ENCODE data around the gene BLCAP. TPM values are rescaled to one million over a fixed set of nuclear protein-coding genes. Genes with fewer than 3 reads are reported as not detected.
"Not testable (repeated sequence)": the region's sequence is repeated elsewhere in the genome, so short reads cannot be mapped to it uniquely, and the experiment has no call there.

Gene BLCAP
- total RNA-seq, 1 experiment from 2014 or later: 129 TPM

GRCh38 chr20:37558306-37558705, 30.6 kb upstream of the BLCAP start:
- H3K27ac Mint-ChIP-seq (ENCODE audit: unreplicated experiment): no peak overlapping the region

GRCh38 chr20:37556538-37556937, 28.9 kb upstream of the BLCAP start:
- H3K4me1 ChIP-seq: peaks cover 15% of the 10 kb centered on the region
- H3K27me3 ChIP-seq (replicated peaks; ENCODE audit: control insufficient read depth, insufficient read depth, low read length): no peaks in the 10 kb centered on the region
- ChIA-PET POLR2A (no interaction called here), CTCF (no interaction called here)
- H3K4me3 Mint-ChIP-seq (ENCODE audit: unreplicated experiment): no peak overlapping the region
- no peak overlapping the region for H3K4me3 ChIP-seq (ENCODE audit: low read depth, low read length)
- DNase-seq: peak in 1 of 2 experiments; percentile 33
- H3K36me3 Mint-ChIP-seq (ENCODE audit: insufficient read depth, unreplicated experiment): no peaks in the 10 kb centered on the region
- no TSS peak for BruUV-seq (replicated peaks)
- TF ChIP-seq, protein P1, sequence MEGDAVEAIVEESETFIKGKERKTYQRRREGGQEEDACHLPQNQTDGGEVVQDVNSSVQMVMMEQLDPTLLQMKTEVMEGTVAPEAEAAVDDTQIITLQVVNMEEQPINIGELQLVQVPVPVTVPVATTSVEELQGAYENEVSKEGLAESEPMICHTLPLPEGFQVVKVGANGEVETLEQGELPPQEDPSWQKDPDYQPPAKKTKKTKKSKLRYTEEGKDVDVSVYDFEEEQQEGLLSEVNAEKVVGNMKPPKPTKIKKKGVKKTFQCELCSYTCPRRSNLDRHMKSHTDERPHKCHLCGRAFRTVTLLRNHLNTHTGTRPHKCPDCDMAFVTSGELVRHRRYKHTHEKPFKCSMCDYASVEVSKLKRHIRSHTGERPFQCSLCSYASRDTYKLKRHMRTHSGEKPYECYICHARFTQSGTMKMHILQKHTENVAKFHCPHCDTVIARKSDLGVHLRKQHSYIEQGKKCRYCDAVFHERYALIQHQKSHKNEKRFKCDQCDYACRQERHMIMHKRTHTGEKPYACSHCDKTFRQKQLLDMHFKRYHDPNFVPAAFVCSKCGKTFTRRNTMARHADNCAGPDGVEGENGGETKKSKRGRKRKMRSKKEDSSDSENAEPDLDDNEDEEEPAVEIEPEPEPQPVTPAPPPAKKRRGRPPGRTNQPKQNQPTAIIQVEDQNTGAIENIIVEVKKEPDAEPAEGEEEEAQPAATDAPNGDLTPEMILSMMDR (IDR thresholded peaks at IDR 0.05; ENCODE audit: insufficient read depth in 1 of 2, low read depth in 1 of 2, low read length in 1 of 2, severe bottlenecking in 1 of 2, unreplicated experiment in 1 of 2): no peak
- peaks cover 7% of the 10 kb centered on the region for H3K4me1 Mint-ChIP-seq (ENCODE audit: low read depth, unreplicated experiment)
- H3K27ac Mint-ChIP-seq (ENCODE audit: unreplicated experiment): no peak overlapping the region
- H3K36me3 ChIP-seq (ENCODE audit: control insufficient read depth, insufficient read depth, low read length): no peaks in the 10 kb centered on the region
- intact Hi-C loops (cut with micrococcal nuclease; ENCODE audit: unreplicated experiment): no loop called here
- H3K9me3 ChIP-seq: no peaks in the 10 kb centered on the region
- H3K9me3 Mint-ChIP-seq (ENCODE audit: unreplicated experiment): peaks cover 5% of the 10 kb centered on the region
- no peaks in the 10 kb centered on the region for H3K27me3 Mint-ChIP-seq (ENCODE audit: insufficient read depth, unreplicated experiment)

More at GRCh38 chr20:37558306-37558705, 30.6 kb upstream of the BLCAP start:
- Mint-ChIP-seq H3K36me3 (ENCODE audit: insufficient read depth, unreplicated experiment) (no peaks in the 10 kb centered on the region), H3K27me3 (ENCODE audit: insufficient read depth, unreplicated experiment) (no peaks in the 10 kb centered on the region), H3K4me1 (ENCODE audit: low read depth, unreplicated experiment) (peaks cover 7% of the 10 kb centered on the region), H3K9me3 (ENCODE audit: unreplicated experiment) (no peaks in the 10 kb centered on the region), H3K4me3 (ENCODE audit: unreplicated experiment) (no peak overlapping the region)
- Histone ChIP-seq H3K9me3 (no peaks in the 10 kb centered on the region), H3K4me3 (ENCODE audit: low read depth, low read length) (no peak overlapping the region), H3K36me3 (ENCODE audit: control insufficient read depth, insufficient read depth, low read length) (no peaks in the 10 kb centered on the region), H3K27me3 (replicated peaks; ENCODE audit: control insufficient read depth, insufficient read depth, low read length) (no peaks in the 10 kb centered on the region), H3K4me1 (peaks cover 23% of the 10 kb centered on the region)
- intact Hi-C loops (cut with micrococcal nuclease; ENCODE audit: unreplicated experiment): no loop called here
- DNase-seq: peak in 1 of 2 experiments; percentile 39
- TF ChIP-seq, protein P1 (IDR thresholded peaks at IDR 0.05; ENCODE audit: insufficient read depth in 1 of 2, low read depth in 1 of 2, low read length in 1 of 2, severe bottlenecking in 1 of 2, unreplicated experiment in 1 of 2): no peak
- ChIA-PET CTCF (no interaction called here), POLR2A (no interaction called here)
- no TSS peak for BruUV-seq (replicated peaks)

GRCh38 chr20:37554721-37555298, 27.1 kb upstream of the BLCAP start:
- BruUV-seq (replicated peaks): not testable (repeated sequence)

More at GRCh38 chr20:37554721-37555298, 27.1 kb upstream of the BLCAP start:
- H3K27ac Mint-ChIP-seq (ENCODE audit: unreplicated experiment); POLR2A ChIA-PET; H3K36me3 Mint-ChIP-seq (ENCODE audit: insufficient read depth, unreplicated experiment); H3K9me3 Mint-ChIP-seq (ENCODE audit: unreplicated experiment); H3K27me3 ChIP-seq (replicated peaks; ENCODE audit: control insufficient read depth, insufficient read depth, low read length); H3K4me3 ChIP-seq (ENCODE audit: low read depth, low read length); H3K4me1 Mint-ChIP-seq (ENCODE audit: low read depth, unreplicated experiment); H3K9me3 ChIP-seq; CTCF ChIA-PET; H3K36me3 ChIP-seq (ENCODE audit: control insufficient read depth, insufficient read depth, low read length); intact Hi-C loops (cut with micrococcal nuclease; ENCODE audit: unreplicated experiment); H3K27me3 Mint-ChIP-seq (ENCODE audit: insufficient read depth, unreplicated experiment); H3K4me3 Mint-ChIP-seq (ENCODE audit: unreplicated experiment): not testable (repeated sequence)
- H3K4me1 ChIP-seq: peaks cover 19% of the 10 kb centered on the region; the same call in 1 of the 2 replicates
- DNase-seq: peak in 1 of 2 experiments; percentile 24

All from Caco-2 (cell line).